ENCODE measurements around the gene SH3RF3. TPM values are rescaled to one million over a fixed set of nuclear protein-coding genes. Genes with fewer than 3 reads are reported as not detected.
"Not testable (repeated sequence)": the region's sequence is repeated elsewhere in the genome, so short reads cannot be mapped to it uniquely, and the experiment has no call there.

The SH3RF3 gene
- total RNA-seq (2014; rRNA removed; shearing (Covaris generic)), result 4.3 and 4.6 TPM in 2 replicates

DNA sequence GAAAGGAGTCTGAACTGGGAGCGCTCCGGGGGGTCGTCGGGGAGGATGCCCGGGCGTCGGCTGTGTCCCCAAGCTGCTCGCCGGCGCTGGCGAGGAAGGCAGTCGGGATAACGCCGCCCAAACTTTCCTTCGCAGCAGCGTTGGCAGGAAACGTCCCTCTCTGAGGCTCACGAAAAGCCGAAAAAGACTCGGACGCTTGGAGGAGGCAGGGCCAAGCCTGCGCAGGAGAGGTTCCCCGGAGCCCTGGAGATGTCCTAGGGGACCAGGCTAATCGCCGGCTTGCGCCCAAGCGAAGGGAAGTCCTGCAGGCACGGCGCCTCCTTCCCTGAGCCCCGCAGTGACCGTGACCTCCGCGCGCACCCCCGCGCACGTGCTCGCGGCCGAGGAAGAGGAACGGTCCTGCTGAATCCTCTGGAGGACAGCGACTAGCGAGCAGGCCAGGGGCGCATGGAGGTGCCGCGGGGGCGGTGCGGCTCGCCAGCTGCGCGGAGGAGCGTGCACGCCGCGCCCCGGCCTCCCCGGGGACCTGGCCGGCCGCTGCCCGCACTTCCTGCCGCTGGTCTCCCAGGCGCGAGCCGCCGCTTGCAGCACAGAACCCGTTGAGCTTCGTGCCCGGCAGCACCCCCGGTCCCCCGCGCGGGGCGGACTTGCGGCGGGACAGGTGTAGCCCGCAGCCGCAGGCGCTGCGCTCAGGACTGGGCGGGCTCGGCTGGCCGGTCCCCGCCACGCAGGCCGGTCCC is at the start of gene SH3RF3:
Gene SH3RF3 (plus strand): TSS at position 590 of the 740 bp plus-strand sequence.
- DNase-seq (ENCODE audit: low read depth), result peak; percentile 73

DNA sequence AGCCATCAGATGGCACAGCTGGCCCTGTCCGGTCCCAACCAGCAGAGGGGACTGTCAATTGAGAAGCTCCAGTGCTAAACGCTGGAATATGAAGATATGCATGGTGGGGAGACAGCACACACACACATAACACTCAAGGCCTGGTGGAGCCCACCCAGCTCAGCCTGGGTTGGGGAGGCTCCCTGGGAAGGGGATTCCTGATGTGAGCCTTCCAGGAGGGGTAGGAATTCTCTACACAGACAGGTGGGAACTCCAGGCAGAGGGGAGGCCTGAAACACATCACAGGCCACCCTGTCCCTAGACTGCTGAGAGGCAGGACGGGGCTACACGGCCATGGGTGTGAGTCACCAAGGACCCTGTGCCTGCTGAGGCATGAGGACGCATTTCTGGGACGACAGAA is 49.4 kb upstream of the SH3RF3 start:
- DNase-seq (ENCODE audit: low read depth), result no peak

GRCh38 chr2:109080109-109080508 is 48.9 kb upstream of the SH3RF3 start:
- DNase-seq (ENCODE audit: low read depth), result no peak

- DNase-seq (ENCODE audit: low read depth), result no peak
These were observed 48.2 kb upstream of the SH3RF3 start for GRCh38 chr2:109080757-109081156.

DNA sequence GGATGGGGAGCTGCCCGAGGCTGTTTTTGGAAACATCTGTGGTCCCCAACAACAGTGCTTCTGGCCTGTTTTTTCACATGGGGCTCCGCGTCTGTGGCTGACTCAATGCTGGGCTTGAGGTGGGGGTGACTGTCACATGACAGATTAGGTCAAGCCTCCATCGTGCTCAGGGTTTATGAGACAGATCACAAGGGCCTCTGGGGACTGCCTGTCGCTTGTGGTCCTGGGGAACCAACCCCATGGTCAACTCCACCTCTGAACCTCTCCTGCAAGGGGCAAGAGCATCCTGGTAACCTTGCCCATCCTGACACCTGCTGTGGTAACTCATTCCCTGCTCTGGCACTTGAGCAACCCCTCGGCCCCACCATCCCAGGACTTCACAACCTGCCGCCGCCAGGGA is 47.6 kb upstream of the SH3RF3 start:
- DNase-seq (ENCODE audit: low read depth), result no peak

DNA sequence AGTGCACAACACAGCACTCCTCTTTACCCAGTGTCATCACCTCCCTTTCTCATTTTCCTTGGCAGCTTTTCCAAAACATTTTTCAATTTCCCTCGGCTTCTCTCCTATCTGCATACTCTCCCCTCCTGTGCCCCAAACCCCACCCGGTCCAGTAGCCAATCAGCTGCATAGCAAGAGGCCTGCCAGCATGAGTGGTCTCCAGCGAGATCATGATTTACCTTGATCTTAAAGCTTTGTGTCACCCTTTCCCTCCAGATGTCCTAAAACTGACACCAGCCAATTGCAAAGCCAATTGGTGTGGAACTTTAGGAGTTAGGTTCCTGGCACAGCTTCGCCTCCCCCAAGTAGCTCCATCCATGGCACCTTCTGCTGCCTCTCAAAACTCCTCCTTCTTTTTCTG is 45.2 kb upstream of the SH3RF3 start:
- no peak for DNase-seq (ENCODE audit: low read depth)

DNA sequence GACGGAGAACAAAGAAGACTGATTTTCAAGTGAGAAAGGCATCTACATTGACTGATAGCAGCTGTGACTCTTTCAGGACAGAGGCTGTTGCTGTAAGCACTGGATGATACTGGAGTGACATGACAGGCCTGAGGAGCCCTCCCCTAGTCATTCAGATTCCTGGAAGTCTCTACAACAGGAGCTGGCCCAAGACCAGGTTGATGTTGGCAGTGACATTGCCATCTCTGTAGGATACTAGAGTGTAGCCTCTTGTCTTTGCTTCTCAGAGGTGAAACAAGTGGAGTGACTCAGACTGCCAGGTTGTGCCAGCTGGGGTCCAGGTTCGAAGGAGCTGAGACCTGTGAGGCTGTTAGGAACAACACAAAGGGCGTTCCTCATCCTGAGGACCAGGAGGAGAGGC is 44.7 kb upstream of the SH3RF3 start:
- no peak for DNase-seq (ENCODE audit: low read depth)

DNA sequence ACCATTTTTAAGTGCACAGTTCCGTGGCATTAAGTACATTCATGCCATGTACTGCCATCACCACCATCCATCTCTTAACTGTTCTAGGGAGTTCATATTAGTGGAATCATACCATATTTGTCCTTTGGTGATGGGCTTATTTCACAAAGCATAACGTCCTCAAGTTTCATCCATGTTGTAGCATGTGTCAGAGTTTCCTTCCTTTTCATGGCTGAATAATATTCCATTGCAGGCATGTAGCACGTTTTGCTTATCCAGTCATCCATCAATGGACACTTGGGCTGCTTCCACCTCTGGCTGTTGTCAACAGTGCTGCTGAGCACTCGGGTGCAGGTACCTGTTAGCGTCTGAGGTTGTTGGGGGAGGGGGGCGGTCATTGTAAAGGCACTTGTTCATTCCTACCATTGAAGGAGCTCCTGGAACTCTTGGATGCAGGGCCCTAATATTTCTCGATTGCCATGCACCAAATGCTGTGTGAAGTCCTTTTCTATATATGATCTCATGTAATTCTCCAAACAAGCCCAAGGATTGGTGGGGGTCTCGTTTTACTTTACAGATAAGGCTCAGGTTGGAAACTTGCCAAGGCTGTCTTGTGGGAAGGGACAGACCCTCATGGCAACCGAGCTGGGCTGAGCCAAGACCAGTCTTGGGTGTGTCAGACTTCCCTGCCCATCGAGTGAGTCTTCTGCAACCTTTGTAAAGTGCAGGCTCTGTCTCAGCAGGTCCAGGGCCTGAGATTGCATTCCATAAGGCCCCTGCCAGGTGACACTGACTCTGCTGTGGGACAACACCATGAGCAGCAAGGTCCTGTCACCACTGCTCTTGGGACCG is 42.9 kb upstream of the SH3RF3 start:
- DNase-seq (ENCODE audit: low read depth), result no peak

DNA sequence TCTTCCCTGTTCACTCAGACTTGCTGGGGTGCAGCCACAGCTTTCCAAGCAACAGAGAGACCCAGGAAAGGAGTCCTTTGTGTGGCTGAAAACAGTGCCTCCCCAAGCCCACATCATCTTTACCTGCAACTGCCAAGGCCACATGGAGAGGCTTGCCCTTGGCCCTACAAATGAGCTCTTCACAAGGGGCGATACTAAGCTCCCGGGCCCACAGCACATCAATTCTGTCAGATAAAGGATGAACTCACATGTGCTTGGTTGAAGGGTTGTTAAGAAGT is 42.3 kb upstream of the SH3RF3 start:
- DNase-seq (ENCODE audit: low read depth), result no peak

GRCh38 chr2:109087055-109087663 is 41.8 kb upstream of the SH3RF3 start:
- DNase-seq (ENCODE audit: low read depth), result no peak

DNA sequence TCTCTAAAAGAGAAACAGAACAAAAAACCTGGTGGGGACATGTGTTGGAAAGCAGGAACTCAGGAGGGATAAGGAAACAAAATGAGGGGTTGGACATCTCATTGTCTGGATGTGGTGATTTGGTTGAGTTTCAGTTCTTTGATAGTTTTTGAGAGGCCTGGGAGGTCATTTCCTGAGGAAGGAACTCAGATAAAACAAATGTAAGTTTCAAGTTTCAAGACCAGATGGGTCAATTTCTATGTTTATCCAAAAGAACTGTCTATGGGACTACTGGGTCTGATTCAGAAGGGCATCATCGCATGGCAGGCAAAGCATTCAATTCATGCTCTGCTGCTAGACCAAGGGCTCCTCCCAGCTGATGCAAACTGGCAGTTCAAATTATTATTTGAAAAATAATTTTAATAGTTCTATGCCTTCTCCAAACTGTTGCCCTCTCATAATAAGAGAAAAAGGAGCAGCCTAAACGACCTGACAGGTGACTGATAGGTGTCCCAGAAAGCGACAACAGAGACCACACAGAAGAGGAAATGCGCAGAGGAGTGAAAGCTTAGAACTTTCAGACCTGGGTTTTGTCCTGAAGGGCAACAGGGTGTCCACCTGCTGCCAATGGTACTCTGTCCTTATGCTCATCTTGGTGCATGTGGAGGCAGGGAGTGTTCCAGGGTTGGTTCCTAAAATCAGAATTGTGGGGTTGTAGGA is 39.3 kb upstream of the SH3RF3 start:
- DNase-seq (ENCODE audit: low read depth), result peak; percentile 63

- no peak for DNase-seq (ENCODE audit: low read depth)
These were observed 37.5 kb upstream of the SH3RF3 start for GRCh38 chr2:109091526-109091925.

- no peak for DNase-seq (ENCODE audit: low read depth)
These were observed 34.9 kb upstream of the SH3RF3 start for GRCh38 chr2:109094144-109094543.

GRCh38 chr2:109098251-109098920 is 30.6 kb upstream of the SH3RF3 start:
- peak; percentile 20 for DNase-seq (ENCODE audit: low read depth)

GRCh38 chr2:109098921-109099273 is 30.1 kb upstream of the SH3RF3 start:
- DNase-seq (ENCODE audit: low read depth), result no peak

DNA sequence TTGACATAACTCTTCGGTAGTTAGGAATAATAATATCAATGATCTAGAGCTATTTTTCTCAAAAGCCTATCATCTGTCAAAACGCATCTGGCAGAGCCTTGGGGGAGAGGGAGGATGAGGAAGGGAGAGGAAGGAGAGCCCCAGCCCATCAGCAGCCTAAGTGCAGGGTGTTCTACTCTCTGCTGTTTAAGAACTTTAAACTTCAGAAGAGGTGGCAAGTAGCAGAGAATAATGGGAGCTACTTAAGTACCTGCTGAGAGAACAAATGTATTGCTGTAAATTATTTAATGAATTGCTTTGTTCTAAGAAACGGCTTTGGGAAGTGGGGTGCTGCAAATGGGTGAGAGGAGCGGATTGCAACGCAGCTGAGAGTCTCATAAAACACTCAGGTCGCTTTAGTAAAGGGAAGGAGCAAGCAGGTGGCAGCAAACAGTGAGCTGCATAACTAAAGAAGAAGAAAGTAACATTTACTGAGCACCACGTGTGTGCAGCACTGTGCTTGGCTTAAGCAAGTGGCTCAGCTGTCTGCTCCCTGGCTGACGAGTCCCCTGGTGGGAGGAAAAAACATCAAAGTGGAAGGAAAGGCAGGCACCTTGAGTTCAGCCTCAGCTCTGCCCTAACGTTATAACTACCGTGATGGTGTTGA is 26.3 kb upstream of the SH3RF3 start:
- no peak for DNase-seq (ENCODE audit: low read depth)

GRCh38 chr2:109105113-109105512 is 23.9 kb upstream of the SH3RF3 start:
- DNase-seq (ENCODE audit: low read depth), result no peak

DNA sequence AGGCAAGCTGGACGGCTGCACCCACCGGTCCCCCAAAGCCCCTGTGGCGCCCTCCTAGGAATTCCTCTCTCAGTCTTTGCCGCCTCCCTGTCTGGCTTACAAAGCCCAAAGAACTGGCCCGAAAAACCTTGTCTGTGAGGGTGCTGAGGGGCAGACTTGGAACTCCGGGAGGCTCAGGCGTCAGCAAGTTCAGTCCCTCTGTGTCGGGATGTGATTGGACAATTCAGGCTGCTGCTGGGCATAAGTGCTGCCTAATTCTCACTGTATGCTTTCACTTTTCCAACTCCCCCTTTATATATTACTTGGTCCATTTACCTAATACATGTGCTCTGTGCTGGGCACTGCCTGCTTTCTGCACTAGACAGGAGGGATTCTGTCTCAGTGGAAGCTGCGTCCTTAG is 20.3 kb upstream of the SH3RF3 start:
- no peak for DNase-seq (ENCODE audit: low read depth)

DNA sequence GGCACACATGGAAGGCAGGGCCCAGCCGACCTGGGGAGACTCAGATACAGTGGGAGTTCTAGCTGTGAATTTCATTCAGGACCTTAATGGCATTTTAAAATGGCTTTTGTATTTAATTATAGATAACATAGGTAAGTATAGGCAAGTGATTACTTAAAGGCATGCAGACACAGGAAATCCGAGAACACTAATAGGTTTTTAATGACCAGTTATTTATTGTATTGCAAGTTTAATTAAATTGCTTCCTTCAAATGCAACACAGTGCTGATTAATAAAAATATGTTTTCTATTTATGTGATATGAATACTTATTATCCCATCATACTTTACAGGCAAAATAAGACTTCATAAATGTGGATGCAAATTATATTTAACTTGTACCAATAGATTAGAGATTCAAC is 19.7 kb upstream of the SH3RF3 start:
- no peak for DNase-seq (ENCODE audit: low read depth)

DNA sequence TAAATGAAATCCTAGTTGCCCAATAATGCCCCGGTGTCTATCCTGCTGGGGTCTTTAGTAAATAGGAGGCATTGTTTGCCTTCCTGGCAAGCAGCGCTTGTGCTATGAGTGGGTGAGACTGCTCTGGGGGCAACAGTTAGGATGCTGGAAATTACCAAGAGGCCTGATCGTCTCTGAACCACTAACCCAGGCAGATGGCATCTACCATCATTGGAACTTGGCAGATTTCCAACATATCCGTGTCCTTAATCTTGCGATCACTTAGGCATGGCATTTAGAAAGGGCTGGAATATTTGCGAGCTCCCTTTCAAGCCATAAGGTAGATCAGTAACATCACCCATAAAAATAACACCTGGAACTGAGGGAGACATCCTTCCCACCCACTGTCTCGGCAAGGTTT is 18.8 kb upstream of the SH3RF3 start:
- no peak for DNase-seq (ENCODE audit: low read depth)

- DNase-seq (ENCODE audit: low read depth), result not testable (repeated sequence)
These were observed 11.8 kb upstream of the SH3RF3 start for GRCh38 chr2:109117181-109117580.
